Spinal cord (tissue), 10 donors: ENCODE data around the gene FAM76B. TPM values are rescaled to one million over a fixed set of nuclear protein-coding genes. Genes with fewer than 3 reads are reported as not detected.

Experiments used
- DNase-seq, 6 donors: peaks; one replicate each; pipeline versions ENCODE4 v3.0.0 to v3.0.0-alpha.2; 2013 to 2015; ENCODE audit warnings: low spot score in 6 of 6, low read depth in 4 of 6
- H3K27ac ChIP-seq: one replicate; pipeline ENCODE4 v1.5.1; 2013; ENCODE audit warnings: low read depth, low read length, control low read depth
- H3K27me3 ChIP-seq: one replicate; pipeline ENCODE4 v1.6.1; 2013; ENCODE audit warnings: low read length; ENCODE audit not compliant: control insufficient read depth, insufficient read depth
- H3K36me3 ChIP-seq: one replicate; pipeline ENCODE4 v1.6.1; 2013; ENCODE audit warnings: low read length; ENCODE audit not compliant: control insufficient read depth, insufficient read depth
- H3K4me1 ChIP-seq: one replicate; pipeline ENCODE4 v1.6.1; 2013; ENCODE audit warnings: low read length; ENCODE audit not compliant: control insufficient read depth, insufficient read depth
- H3K4me3 ChIP-seq: one replicate; pipeline ENCODE4 v1.5.1; 2013; ENCODE audit warnings: low read depth, low read length, control low read depth
- H3K9me3 ChIP-seq: one replicate; pipeline ENCODE4 v1.6.1; 2013; ENCODE audit warnings: low read length; ENCODE audit not compliant: control insufficient read depth, insufficient read depth
- WGBS: methylation state at CpG from one replicate; pipeline ENCODE4 v1.1.5; 2013; ENCODE audit warnings: missing lambda C conversion rate; ENCODE audit not compliant: insufficient coverage; 5-methylcytosine and 5-hydroxymethylcytosine counted together
- polyA plus RNA-seq, 2 donors: library from polyadenylated mRNA; unstranded; fragments of 120-200 nt; gene quantifications; one replicate each; pipeline ENCODE4 v1.2.1, GENCODE V29; 2013; ENCODE audit not compliant: insufficient read length in 2 of 2
- total RNA-seq, 2 donors: library from RNA; depleted of rRNA in 1 of 2; stranded (reverse); fragments of 120-200 nt in 1 of 2; fragments of >200 nt in 1 of 2; gene quantifications; one replicate each; pipeline versions ENCODE4 v1.2.3 to v1.2.4, GENCODE V29; 2013 to 2014
- donor health status: healthy.

FAM76B gene
- total and polyA plus RNA-seq, 4 donors, result 31.6 to 52.4 (median 39.6) TPM

DNA sequence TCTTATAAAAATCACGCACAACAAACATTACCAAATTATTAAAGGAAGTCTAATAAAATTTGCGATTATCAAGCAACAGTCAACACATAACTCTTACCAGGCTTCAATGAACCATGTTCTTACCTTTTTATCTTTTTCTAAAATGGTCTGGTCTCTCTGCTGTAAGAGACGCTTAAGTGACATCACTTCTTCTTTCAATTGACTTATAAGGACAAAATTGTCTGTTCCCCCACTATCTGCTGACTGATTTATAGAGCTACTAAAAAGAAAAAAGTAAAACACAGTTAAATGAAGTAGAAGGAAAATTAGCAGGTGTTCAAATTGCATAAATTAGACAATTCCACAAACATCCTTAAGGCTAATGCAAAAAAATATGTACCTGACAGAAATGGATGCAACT lies 10.9 kb downstream of the FAM76B start:
- DNase-seq, result no peak
- Histone ChIP-seq H3K4me3 (no peak overlapping the region), H3K36me3 (peaks cover 4% of the 10 kb centered on the region), H3K27me3 (no peaks in the 10 kb centered on the region), H3K9me3 (no peaks in the 10 kb centered on the region), H3K27ac (no peak overlapping the region), H3K4me1 (no peaks in the 10 kb centered on the region)
- WGBS, result 100% methylated on average over 1 of the region's 3 CpGs

DNA sequence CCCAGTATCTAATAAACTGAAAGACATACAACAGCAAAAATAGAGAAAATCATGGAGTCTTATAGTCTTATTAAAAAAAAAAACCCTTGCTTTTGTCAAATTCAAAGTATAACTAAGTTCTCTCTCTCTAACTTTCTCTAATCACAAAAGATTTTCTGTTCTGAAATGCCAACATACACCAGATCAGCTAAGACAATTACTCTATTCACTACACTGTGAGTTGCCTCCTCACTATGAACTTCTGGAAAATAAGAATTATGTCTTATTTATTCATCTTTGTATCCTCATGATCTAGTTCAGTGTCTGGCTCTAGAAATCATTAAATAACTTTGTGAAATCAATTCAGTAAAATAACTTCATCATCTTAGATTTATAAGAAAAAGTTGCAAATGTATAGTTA lies 12.7 kb downstream of the FAM76B start:
- Histone ChIP-seq H3K27ac (peak overlapping the region; percentile 68), H3K27me3 (no peaks in the 10 kb centered on the region), H3K36me3 (no peaks in the 10 kb centered on the region), H3K9me3 (no peaks in the 10 kb centered on the region), H3K4me1 (no peaks in the 10 kb centered on the region), H3K4me3 (no peak overlapping the region)
- DNase-seq, result no peak

DNA sequence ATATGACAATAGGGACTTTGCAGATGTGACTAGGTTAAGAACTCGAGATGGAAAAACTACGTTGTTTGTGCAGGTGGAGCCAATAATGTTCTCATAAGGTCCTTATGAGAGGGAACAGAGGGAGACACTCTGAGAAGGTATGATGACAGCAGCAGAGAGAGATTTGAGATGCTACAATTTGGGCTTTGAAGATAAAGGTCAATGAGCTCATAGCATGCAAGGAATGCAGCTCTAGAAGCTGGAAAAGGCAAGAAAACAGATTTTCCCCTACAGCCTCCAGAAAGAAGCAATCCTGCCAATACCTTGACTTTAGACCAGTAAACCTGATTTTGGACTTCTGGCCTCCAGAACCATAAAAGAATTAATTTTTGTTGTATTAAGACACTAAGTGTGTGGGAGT lies 21.1 kb downstream of the FAM76B start:
- H3K4me1 ChIP-seq, result no peaks in the 10 kb centered on the region
- DNase-seq, result no peak
- H3K4me3 ChIP-seq, result no peak overlapping the region
- no peak overlapping the region for H3K27ac ChIP-seq
- H3K9me3 ChIP-seq, result no peaks in the 10 kb centered on the region
- no peaks in the 10 kb centered on the region for H3K27me3 ChIP-seq
- no peaks in the 10 kb centered on the region for H3K36me3 ChIP-seq
- 85% methylated on average over 2 of the region's 2 CpGs for WGBS

DNA sequence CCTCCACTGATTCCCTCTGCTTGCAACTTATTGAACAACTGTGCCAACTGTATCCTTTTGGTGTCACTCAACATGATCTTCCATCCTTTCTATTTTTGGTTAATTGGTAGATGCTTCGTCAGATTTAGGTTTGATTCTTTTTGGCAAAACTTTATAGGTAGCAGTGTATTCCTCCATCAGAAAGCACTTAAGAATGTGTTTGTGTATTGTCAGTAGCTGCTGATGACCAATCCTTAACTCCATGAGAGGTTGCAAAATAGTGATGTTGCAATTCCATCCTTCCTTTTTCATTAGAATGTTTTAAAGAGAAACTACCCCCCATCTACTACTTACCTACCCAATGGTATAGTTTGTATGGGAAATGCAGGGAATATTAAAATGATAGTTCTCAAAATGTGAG lies 22.1 kb downstream of the FAM76B start:
- WGBS, result no CpG with 5 or more reads among the region's 1 CpG
- no peak for DNase-seq
- H3K4me3 ChIP-seq, result no peak overlapping the region
- no peaks in the 10 kb centered on the region for H3K36me3 ChIP-seq
- no peaks in the 10 kb centered on the region for H3K9me3 ChIP-seq
- H3K27me3 ChIP-seq, result no peaks in the 10 kb centered on the region
- no peak overlapping the region for H3K27ac ChIP-seq
- no peaks in the 10 kb centered on the region for H3K4me1 ChIP-seq

DNA sequence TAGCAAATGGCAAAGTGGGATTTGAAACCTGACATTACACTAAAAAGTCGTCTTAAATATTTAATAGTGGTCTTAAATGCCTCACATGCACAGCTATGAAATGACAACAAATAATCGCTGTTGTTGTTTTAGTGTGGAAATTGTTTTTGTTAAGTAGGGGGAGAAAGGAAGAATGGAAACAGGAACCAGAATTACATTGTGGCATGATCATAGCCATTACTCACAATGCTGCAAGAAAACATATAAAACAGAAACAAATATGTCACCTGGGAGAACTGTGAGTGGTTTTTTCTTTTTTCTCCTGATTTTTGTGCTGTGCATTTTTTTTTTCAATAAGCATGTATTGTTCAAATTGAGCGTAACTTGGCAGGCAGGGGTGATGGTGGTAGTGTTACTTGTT lies 22.9 kb downstream of the FAM76B start:
- H3K27ac ChIP-seq, result no peak overlapping the region

DNA sequence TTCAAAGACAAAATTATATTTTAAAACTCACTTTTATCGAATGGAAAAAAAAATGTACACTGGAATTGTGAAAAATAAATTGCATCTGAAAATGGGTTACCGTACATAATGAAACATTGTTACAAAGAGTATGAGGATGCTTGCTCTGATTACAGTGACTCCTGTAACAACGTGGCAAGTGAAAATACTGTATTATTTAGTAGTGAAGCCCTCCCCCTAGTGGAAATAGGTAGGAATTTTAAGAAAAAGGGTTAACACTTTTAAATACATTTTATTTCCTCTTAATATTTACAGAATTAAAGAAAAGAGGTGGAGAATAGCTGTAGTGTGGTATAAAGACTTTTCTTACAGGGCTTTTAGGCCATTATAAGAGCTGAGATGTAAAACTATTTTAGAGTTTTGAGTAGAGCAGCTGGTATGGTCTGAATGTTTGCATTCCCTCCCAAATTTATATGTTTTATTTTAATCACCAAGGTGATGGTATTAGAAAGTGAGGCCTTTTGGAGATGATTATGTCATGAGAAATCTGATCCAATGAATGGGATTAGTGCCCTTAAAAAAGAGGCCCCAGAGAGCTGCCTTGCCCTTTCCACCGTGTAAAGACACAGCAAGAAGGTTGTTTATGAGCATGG lies 25.2 kb downstream of the FAM76B start:
- DNase-seq, result peak; percentile 12 to 93 (median 42)
- no CpG with 5 or more reads among the region's 4 CpGs for WGBS
- no peaks in the 10 kb centered on the region for H3K9me3 ChIP-seq
- H3K27ac ChIP-seq, result no peak overlapping the region
- no peaks in the 10 kb centered on the region for H3K4me1 ChIP-seq
- no peaks in the 10 kb centered on the region for H3K36me3 ChIP-seq
- H3K4me3 ChIP-seq, result no peak overlapping the region
- no peaks in the 10 kb centered on the region for H3K27me3 ChIP-seq

More for the DNA sequence above, 22.9 kb downstream of the FAM76B start:
- no peak for DNase-seq
- no peaks in the 10 kb centered on the region for H3K27me3 ChIP-seq
- no peaks in the 10 kb centered on the region for H3K4me1 ChIP-seq
- H3K4me3 ChIP-seq, result no peak overlapping the region
- no CpG with 5 or more reads among the region's 3 CpGs for WGBS
- no peaks in the 10 kb centered on the region for H3K9me3 ChIP-seq
- no peaks in the 10 kb centered on the region for H3K36me3 ChIP-seq

DNA sequence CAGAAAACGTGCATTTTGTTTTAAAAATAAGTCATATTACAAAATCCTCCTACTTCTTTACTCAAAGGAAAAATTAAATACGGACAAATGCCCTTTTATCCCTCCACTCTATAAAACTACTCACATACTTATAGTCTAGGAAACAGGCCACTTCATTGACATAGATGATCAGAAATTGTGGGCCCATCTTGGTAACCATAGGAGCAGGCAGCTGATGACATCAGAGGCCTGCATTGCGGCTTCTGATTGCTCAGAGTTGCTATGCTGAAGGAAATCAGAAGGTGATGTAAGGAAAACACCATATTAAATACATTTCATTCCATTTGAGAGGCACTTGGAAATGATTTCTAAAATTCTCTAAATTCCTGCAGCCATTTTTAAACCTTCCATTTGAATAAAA lies 27.0 kb downstream of the FAM76B start:
- peak in 1 of 6 donors; percentile 33 for DNase-seq
- Histone ChIP-seq H3K4me3 (no peak overlapping the region), H3K36me3 (no peaks in the 10 kb centered on the region), H3K9me3 (no peaks in the 10 kb centered on the region), H3K27me3 (no peaks in the 10 kb centered on the region), H3K27ac (no peak overlapping the region), H3K4me1 (no peaks in the 10 kb centered on the region)
- no CpG with 5 or more reads among the region's 3 CpGs for WGBS

DNA sequence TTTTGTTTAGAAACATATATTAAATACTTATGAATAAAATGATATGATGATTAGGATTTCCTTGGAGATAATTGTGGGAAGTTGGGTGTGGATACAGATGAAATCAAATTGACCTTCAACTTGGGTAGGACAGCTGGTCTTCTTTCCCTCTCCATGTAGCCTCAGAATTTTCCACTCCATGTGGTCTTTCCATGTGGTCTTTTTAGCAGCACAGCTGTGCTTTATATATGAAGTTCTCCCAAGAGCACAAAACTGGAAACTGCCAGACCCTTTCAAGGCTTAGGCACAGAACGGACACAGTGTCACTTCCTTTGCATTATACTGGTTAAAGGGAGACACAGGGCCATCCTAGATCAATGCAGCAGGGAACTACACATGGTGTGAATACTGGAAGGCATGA lies 28.6 kb downstream of the FAM76B start:
- Histone ChIP-seq H3K9me3 (no peaks in the 10 kb centered on the region), H3K4me1 (no peaks in the 10 kb centered on the region), H3K4me3 (no peak overlapping the region), H3K27ac (no peak overlapping the region), H3K27me3 (no peaks in the 10 kb centered on the region), H3K36me3 (no peaks in the 10 kb centered on the region)
- DNase-seq, result no peak
- WGBS, result 83% methylated on average over 1 of the region's 1 CpG

DNA sequence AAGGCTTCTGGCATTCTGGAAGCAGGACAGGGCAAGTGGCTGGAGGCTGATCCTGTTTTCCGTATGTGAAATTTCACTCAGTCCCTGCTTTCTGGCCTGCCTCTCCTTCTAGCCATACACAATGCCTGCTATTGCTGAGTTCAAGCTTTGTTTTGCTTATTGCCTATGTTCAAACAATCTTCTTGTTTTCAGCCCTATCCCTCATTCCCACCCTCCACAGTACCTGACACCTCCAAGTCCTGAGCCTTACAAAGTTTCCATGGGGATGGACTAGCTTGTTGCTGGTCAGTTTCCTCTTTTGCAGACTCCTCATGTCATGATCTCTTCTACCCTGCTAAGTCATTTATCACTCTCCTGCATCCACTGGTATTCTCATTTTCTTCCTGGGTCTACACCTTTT lies 38.1 kb downstream of the FAM76B start:
- H3K4me1 ChIP-seq, result no peaks in the 10 kb centered on the region
- H3K27me3 ChIP-seq, result no peaks in the 10 kb centered on the region
- H3K4me3 ChIP-seq, result no peak overlapping the region
- H3K9me3 ChIP-seq, result no peaks in the 10 kb centered on the region
- H3K36me3 ChIP-seq, result no peaks in the 10 kb centered on the region
- DNase-seq, result no peak
- no peak overlapping the region for H3K27ac ChIP-seq
- WGBS, result 90% methylated on average over 1 of the region's 1 CpG

DNA sequence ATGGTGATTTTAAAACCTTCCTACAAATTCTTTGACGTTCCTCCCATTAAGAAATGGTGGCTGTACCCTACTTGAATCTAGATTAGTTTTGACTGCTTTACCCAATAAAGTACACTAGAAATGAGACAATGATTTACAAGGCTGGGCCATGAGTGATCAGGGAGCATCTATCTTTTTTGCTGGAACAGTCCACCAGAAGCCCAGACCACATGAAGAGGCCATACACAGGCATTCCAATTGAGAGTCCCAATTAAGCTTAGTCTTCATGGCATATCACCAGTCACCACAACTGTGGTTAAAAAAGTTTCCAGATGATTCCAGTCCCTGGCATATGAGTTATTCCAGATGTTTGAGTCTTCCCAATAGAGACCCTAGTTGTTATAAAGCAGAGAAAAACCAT lies 39.5 kb downstream of the FAM76B start:
- Histone ChIP-seq H3K4me1 (no peaks in the 10 kb centered on the region), H3K9me3 (no peaks in the 10 kb centered on the region), H3K4me3 (no peak overlapping the region), H3K27ac (no peak overlapping the region), H3K36me3 (no peaks in the 10 kb centered on the region), H3K27me3 (no peaks in the 10 kb centered on the region)
- DNase-seq, result no peak
- WGBS, result no CpG with 5 or more reads among the region's 1 CpG
